CD4-positive, alpha-beta T cell treated with Interferon alpha-2 for 1 hour (primary cell): ENCODE data around the gene MAPT.
"Not testable (repeated sequence)": the region's sequence is repeated elsewhere in the genome, so short reads cannot be mapped to it uniquely, and the experiment has no call there.

ENCODE experiments used
- DNase-seq, 2 donors: peaks; one replicate each; pipeline ENCODE4 v3.0.0-alpha.2; 2020 to 2022

MAPT gene

GRCh38 chr17:45956090-45956489 is 61.7 kb downstream of the MAPT start:
- no peak for DNase-seq

- DNase-seq: not testable (repeated sequence)
These were observed 62.4 kb downstream of the MAPT start for GRCh38 chr17:45956746-45957145.

- no peak for DNase-seq
These were observed 64.0 kb downstream of the MAPT start for GRCh38 chr17:45958307-45958706.

DNA sequence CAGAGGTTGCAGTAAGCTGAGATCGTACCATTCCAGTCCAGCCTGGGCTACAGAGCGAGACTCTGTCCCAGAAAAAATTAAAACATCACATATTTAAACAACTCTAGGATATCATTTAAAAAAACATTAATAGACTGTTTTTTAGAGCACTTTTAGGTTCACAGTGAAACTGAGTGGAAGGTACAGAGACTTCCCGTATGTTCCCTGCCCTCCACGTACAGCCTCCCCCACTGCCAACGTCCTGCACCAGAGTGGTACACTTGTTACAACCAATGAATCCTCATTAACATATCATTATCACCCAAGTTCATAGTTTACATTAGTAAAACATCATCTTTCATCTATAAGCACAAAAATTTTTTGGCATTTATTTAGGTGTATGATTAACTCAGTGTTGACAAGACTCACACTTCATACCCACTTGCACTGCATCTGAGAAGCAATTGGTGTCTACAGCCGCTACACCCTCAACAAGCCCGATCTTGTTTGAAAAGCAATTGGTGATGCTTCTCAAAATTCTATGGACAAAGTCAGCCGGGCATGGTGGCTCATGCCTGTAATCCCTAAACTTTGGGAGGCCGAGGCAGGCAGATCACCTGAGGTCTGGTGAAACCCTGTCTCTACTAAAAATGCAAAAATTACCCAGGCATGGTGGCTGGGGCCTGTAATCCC is 64.8 kb downstream of the MAPT start:
- no peak for DNase-seq

GRCh38 chr17:45960311-45960710 is 66.0 kb downstream of the MAPT start:
- DNase-seq: no peak

DNA sequence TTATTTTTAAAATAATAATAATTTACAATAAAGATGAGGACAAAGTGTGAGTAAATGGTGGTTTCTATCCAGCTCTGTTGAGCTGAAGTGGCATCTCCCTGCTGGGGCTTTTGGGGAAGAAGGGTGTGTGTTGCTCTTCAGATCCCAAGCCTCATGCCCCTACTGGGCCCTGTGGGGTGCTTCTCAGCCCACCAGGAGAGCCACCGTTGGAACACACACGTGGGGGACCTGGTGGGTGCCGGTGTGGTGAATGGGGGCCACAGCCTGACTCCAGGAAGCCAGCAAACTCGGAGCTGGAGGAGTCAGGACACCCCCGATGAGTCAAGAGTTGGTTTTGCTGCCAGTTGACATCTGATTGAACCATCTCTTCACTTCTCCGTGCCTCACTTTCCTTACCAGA is 66.9 kb downstream of the MAPT start:
- DNase-seq: no peak

DNA sequence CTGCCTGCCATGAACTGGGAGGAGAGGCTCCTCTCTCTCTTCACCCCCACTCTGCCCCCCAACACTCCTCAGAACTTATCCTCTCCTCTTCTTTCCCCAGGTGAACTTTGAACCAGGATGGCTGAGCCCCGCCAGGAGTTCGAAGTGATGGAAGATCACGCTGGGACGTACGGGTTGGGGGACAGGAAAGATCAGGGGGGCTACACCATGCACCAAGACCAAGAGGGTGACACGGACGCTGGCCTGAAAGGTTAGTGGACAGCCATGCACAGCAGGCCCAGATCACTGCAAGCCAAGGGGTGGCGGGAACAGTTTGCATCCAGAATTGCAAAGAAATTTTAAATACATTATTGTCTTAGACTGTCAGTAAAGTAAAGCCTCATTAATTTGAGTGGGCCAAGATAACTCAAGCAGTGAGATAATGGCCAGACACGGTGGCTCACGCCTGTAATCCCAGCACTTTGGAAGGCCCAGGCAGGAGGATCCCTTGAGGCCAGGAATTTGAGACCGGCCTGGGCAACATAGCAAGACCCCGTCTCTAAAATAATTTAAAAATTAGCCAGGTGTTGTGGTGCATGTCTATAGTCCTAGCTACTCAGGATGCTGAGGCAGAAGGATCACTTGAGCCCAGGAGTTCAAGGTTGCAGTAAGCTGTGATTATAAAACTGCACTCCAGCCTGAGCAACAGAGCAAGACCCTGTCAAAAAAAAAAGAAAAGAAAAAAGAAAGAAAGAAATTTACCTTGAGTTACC is 68.0 kb downstream of the MAPT start:
- DNase-seq: no peak

- no peak for DNase-seq
These were observed 68.9 kb downstream of the MAPT start for GRCh38 chr17:45963283-45963682.

- DNase-seq: no peak
These were observed 69.5 kb downstream of the MAPT start for GRCh38 chr17:45963889-45964288.

DNA sequence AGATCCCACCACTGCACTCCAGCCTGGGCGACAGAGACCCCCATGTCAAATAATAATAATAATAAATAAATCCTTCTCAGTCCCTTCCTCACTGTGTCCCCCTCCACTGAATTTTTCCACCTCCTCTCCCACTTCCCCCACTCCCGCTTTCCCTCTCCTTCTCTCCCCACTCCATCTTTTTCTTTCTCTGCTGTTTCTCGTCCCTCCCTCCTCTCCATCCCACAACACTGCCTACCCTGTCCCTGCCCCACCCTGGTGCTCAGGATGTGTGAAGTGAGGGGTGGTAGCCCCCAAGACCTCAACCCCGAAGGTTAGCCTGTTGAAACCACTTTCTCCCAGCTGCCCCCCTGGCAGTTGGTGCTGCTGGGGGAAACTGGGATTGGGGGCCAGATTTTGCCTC is 70.3 kb downstream of the MAPT start:
- DNase-seq: no peak

GRCh38 chr17:45965812-45966211 is 71.5 kb downstream of the MAPT start:
- no peak for DNase-seq

- no peak for DNase-seq
These were observed 72.4 kb downstream of the MAPT start for GRCh38 chr17:45966606-45967280.

DNA sequence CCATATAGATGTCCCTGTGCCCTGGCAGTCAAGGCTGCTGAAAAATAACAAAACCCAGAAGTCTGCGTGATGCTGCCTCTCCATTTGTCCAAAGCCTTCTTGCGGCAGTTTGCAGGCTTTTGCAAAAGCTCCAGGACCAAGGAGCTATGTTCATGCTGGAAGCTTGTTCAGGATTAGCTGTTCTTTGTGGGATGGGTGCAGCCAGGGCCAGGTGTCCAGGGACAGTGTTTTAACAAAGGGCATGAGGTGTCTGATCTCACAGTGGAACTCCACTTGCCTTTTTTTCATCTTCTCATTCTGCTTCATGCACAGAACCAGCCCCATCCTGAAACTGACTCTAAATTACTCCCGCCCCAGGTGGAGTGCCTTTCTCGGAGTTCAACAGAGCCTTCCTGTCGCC is 73.0 kb downstream of the MAPT start:
- no peak for DNase-seq

- no peak for DNase-seq
These were observed 74.4 kb downstream of the MAPT start for GRCh38 chr17:45968732-45969131.

DNA sequence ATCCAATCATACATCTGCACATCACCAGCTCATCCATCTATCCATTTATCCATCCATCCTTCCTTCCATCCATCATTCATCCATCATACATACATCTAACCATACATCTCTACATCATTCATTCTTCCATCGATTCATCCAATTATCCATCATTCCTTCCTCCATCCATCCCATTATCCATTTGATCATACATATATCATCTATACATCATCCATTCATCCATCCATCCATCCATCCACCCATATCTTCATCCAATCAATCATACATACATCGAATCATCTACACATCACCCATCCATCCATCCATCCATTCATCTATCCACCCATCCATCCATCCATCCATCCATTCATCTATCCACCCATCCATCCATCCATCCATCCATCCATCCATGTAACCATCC is 75.4 kb downstream of the MAPT start:
- no peak for DNase-seq

DNA sequence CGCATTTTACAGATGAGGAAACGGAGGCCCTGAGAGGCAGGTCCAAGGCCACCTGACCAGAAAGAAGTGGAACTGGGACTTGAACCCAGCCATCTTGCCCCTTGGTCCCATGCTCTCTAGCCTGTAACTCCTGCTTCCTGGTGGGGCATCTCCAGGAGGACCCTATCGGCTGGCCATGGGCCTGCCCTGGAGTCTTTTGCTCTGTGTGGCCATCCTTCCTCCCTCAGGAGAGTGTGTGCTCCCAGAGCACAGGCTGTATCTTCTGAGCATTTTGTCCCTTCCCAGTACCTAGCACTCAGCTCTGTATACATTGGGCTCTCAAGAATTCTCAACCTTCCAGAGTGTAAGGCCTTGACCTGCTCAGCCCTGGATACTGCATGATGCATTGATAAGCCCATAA is 76.3 kb downstream of the MAPT start:
- DNase-seq: no peak

DNA sequence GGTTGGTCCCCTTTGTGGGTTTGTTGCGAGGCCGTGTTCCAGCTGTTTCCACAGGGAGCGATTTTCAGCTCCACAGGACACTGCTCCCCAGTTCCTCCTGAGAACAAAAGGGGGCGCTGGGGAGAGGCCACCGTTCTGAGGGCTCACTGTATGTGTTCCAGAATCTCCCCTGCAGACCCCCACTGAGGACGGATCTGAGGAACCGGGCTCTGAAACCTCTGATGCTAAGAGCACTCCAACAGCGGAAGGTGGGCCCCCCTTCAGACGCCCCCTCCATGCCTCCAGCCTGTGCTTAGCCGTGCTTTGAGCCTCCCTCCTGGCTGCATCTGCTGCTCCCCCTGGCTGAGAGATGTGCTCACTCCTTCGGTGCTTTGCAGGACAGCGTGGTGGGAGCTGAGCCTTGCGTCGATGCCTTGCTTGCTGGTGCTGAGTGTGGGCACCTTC is 77.4 kb downstream of the MAPT start:
- no peak for DNase-seq

GRCh38 chr17:45972531-45972930 is 78.2 kb downstream of the MAPT start:
- DNase-seq: no peak

- DNase-seq: no peak
These were observed 78.9 kb downstream of the MAPT start for GRCh38 chr17:45973099-45973780.

- DNase-seq: no peak
These were observed 79.8 kb downstream of the MAPT start for GRCh38 chr17:45973946-45974859.

DNA sequence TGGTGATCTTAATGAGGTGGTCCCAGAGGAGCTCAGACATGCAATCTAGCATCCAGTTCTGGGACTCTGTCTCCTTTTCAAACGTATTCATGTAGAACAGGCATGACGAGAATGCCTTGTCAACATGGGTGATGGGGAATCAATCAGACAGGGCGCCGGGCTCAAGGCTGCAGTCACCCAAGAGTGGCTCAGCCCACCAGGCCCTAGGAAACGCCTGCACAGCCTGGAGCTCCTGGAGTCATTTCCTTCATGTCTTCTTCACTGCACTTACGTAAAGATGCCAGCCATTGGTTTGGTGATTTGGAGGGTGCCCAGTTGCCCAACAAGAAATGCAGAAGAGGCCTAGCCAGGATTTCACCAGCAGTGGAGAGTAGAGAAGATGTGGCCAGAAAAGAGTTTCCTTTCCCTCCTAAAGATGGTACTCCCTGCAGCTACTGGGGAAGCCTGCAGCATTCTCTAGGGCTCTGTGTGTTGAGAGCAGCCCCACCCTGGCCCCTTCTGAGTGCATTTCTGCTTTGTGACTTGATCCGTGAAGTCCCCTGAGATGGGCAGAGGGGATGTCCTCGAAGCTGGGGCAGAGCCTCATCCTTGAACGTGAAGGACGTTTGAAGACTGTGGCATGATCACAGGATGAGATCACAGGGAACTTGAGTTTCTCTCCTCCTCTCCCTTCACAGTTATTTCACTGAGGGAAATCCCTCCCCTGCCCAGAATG is 80.7 kb downstream of the MAPT start:
- peak in 1 of 2 donors; percentile 30 for DNase-seq
